ENCODE measurements around the gene C1QTNF6.
"Not testable (repeated sequence)": the region's sequence is repeated elsewhere in the genome, so short reads cannot be mapped to it uniquely, and the experiment has no call there.

Gene C1QTNF6

DNA sequence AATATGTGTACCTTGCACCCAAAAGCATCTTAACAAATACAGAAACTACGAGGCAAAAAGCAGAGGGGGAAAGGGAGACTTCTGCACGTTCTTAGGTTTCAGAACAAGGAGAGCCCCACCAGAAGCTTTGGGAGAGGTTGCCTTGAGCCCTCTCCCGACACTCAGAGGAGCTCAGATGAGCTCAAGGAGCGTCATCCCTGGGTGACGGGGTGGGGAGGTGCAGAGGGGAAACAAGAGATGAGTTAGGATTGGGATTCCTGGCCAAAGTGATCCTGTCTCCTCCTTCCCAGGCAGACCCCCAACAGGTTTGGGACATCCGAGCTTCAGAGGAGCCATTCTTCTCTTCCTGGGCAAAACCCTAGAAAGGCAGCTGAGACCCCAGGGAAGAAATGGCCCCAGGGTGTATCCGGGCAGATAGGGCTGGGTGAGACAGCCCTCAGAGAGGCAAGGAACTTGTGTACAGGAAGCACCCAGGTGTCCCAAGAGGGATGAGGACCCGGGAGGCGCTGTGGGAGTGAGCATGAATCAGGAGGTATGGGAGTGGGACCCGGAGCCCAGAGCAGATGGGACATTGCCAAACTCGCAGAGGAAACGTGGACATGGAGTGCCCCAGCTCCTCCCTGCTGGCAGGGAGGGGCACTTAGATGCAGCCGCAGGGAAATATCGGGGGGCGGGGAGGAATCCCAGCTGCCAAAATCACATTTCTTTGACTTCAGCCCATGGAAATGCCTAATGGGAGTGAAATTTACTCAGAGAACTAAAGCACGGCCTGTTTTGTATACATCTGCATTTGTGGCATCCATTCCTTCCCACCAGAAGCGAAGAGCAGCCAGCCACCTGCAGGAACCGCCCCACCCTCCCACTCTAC lies 12.4 kb downstream of the C1QTNF6 start:
- DNase-seq = no peak

DNA sequence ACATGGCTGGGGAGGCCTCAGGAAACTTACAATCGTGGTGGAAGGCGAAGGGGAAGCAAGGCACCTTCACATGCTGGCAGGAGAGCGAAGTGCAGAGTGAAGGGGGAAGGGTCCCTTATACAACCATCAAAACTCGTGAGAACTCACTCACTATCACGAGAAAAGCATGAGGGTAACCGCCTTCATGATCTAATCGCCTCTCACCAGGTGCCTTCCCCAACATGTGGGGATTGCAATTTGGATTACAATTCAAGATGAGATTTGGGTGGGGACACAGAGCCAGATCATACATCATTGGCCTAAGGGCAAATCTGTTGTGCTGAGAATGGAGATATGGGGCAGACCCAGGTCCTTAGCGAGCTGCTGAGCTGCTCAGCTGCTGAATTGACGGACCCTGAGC lies 13.1 kb downstream of the C1QTNF6 start:
- DNase-seq = no peak

DNA sequence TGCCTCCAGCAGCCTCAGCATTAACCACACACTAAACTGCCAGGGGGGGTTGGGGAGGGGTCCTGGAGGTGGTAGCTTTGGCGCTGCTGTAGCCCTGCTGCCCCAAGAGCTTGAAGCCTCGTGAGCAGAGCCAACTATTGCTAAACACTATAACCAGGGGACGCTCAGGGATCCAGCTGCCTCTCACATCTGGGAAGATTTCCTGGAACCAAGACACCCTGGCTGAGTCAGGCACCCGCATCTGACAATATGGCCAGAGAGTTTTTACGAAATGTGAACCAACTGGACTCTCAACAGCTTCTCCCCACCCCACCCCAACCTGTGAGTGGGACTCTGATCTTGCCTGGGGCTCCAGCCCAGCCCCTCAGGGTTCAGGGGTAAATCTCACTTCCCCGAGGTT lies 14.3 kb downstream of the C1QTNF6 start:
- DNase-seq = no peak

DNA sequence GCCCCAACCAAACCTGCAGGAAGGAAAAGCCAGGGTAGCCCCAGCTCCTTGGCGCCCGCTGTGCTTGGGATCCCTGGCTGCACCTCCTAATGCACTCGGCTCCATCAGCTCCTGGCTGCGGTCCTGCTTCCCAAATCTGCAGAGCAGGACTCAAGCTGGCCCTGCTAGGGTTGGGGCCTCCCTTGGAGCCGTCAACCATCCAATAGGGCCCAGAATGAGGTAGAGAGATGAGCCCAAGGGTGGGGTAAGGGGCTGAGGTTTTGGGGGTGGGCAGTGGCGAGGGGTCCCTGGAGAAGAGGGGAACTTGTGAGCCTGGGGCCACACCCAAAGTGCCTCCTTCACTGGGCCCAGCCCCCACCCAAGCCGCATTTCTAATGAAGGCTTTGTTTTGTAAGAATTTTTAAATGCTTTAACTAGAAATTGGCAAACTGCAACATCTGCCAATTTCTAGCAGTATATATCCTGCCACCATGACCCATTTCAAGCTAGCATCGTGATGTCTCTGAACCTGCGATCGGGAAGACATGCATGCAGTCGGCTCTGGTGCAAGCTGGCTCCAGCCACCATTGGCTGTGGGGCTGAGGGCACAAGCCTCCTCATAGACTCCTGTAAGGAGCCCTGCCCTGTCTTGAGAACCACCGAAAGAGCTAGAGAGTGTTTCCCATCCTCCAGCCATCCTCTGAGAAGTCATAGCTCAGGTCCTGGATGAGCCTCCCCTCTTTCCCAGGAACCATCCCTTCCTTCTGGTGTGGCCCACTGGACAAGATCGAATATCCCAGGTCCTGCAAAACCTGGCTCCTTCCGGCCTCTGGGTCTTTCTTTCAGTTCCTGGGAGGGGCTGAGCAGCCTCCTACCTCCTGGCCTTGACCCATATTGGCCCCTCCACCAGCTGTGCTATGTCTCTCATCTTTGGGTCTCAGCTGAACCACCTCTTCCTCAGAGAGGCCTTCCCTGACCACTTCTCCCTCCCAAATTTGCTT lies 15.5 kb downstream of the C1QTNF6 start:
- no peak for DNase-seq

DNA sequence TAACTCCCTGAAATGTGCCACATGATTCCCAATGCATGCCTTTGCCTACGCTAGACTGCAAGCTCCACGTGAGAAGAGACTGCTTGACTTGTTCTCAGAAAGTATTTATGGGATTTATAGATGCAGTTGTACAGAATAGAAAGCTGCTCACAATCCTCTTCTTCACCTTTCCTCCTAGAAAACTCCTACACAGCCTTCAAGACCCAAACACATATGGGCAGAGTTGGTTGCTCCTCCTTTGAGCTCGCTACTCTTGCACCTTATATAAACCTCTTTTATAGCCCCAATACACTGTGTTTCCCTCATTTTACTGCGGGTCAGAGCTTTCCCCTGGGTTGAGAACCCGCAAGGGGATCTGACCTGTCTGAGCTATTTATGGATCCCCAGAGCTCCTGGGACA lies 16.4 kb downstream of the C1QTNF6 start:
- no peak for DNase-seq

DNA sequence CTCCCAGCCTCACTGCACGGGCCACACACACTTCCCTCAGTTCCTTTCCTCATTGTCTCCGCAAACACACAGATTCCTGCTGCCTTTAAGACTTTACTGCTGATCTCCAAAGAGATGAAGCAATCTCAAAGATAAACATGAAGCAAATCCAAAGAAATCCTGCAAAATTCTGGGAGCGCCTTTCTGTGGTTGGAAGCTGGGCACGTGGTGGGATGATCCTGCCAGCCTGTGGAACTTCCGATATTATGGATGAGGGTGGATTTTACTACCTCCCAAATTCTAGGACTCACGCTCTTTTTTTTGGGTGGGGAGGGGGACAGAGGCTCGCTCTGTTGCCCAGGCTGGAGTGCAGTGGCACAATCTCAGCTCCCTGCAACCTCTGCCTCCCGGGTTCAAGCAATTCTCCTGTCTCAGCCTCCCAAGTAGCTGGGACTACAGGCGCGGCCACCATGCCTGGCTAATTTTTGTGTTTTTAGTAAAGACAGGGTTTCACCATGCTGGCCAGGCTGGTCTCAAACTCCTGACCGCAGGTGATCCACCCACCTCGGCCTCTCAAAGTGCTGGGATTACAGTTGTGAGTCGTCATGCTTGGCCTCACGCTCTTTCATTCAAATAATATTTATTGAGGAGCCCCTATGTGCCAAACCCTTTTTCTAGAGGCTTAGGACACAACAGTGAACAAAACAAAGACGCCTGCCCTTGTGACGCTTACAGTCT lies 17.2 kb downstream of the C1QTNF6 start:
- DNase-seq = not testable (repeated sequence)

DNA sequence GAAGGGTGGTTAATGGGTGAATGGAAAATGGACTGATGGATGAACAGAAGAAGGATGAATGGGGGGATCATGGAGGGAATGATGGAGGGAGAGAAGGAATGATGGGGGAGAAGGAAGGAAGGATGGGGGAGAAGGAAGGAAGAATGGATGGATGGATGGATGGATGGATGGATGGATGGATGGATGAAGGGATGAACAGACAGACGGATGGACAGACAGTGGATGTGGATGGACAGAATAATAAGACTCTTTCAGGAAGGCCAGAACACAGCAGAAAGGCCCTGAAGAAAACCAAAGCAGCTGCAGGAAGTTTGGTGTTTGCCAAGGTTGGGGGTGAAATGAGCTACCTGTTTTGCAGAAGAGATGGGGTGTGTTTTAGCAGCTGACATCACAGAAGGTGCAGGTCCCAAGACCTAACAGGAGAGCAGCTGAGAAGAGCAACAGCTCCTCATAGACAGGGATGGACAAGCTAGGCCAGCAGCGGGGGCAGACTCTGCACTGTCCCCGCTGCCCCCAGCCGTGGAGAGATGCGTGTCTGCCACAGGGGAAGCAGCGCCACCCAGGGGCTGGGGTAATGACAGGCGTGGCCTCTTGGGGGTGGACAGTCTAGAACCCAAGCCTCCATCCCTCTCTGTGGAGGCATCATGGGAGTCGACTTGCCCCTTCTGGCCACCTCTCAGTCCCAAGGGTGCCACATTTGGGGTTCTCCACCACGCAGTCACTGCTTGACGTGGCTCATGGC lies 17.9 kb downstream of the C1QTNF6 start:
- DNase-seq = no peak

DNA sequence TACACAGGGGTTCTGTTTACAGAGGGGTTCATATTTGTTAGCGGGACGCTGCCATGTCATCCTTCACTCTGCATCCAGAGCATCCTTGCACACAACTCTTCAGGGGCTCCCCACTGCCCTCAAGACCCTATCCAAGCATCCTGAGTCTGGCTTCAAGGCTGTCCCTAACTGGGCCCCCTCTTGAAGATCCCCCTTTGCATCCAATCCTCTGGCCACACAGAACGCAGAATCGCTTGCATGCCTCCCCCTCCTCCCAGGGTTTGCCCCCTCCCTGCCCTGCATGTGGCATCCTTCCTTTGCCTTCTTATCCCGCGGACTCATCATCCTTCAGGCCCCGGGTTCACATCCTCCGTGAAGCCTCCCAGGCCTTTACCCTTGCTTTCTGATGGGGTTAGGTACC lies 18.6 kb downstream of the C1QTNF6 start:
- DNase-seq = no peak

DNA sequence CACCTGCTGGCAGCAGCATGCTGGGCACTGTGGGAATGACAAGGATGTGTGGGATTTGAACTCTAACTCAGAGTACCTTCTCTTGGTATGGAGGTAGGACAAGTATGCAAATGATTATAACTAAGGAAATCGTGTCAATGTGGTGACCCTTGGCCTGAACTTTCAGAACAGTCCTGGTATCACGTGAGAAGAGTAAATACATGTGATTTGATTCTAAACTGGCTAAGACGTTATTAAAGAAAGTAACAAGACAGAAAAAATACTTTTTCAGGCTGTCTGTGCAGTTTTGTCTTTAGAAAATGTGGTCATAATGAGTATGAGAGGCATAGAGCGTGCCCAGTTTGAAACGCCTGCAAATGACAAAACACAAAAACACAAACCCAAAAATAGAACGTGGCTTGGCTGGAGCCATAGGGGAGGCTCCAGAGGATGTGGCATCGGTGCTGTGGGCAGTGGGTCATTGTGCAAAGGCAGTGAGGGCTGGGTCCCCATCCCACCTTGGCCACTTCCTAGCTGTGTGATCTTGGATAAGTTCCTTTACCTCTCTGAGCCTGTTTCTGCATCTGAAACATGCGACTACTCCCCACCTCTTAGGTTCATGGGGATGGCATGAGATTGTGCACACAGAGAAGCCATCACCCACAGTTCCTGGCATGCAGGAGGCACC lies 19.9 kb downstream of the C1QTNF6 start:
- DNase-seq = no peak

DNA sequence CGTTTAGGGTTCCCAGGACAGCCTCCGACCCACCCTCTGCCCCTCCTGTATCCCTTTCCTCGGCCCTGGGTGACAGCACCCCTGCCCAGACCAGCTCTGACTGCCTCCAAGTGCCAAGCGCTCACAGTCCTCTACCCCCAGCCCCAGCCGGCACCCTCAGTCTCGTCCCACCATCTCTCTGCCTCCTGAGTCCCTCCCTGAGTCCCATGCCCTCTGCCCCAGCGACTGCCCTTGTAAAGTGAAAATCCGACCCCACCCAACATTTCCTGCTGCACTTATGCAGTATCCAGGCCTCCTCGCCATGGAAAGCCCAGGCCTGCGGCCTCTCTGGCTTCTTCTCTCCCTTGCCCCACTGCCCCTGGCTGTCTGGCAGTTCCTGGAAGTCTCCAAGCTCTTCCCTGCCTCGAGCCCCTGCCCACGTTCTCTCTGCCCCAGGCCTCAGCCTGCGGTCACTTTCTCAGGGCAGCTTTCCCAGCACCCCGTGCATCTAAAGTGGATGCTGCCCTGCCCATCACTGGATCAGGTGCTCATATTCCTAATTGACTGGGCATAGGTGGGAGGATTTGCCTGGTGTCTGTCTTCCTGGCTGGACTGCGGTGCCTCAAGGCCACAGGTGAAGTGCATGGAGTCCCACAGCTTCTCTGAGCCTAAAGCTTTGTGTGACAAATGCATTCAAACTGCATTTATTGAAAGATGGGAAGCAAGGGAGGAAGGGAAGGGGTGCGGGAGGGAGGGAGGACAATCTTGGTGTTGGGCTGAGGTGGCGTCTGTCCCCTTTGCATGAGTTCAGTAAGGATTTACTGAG lies 20.7 kb downstream of the C1QTNF6 start:
- no peak for DNase-seq

DNA sequence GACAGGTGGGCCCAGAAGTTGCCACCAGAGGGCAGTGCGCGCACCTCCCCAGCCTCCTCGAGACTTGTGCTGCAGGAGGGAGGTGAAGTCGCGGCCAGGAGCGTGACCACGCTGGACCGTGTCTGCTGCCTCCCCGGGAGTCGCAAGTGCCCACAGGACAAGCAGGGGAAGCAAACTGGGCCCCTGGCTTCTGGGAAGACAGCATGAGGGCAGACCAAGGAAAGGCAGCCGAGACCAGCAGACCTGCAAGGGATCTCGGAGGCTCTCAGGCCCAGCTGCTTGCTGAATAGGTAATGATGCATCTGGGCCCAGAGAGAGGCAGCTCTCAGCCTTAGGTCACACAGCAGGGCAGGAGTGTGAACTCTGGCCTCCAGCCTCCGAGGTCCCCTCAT lies 21.4 kb downstream of the C1QTNF6 start:
- peak; percentile 68 to 79 (median 74) for DNase-seq

DNA sequence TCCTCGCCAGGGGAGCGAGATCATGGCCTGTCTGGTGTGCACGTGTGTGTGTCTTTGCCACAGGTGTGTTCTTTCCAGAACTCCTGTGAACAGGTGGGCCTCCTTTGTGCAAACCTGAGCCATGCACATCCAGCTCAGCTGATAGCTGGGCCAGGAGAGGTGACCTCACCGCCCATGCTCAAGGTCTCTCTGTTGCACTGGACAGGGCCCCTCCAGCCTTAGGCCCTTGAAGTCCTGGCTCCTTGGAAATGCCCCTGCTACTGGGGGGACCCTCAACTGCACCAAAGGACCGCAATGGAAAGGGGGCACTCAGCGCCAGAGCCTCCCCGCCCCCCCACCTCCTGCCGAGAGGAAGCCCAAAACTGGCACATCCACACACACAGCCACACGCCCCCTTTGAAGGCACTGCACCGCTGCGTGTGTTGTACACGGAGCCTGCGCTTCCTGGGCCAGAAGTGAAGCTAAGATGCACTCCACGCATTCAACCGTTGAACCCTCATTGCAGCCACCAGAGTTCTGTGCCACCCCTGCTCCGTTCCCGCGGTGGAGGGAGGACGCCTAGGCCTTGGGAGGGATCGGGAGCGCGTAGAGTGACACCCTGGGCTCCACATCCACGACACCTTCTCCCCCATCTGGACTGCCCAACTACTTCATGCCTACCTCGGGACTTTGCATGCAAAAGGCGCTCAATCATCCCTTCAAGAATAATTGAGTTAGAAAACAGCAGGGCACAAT lies 21.9 kb downstream of the C1QTNF6 start:
- DNase-seq = no peak

DNA sequence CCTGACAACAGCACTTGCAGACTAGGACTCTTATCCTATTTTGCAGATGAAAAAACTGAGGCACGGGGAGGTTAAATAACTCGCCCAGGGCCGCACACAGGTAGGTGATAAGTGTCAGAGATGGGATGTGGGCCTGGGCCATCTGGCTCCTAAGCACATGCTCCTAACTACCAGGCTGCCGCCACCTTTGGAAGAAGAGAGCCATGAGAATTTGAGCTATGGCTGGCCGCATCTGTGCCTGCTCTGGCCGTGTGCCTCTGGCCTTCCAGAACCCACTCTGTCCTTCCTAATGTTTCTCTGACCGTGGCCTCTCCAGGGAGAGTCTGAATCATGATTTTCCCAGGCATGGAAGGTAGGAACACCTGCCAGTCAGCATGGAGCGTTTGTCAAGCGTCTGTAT lies 23.0 kb downstream of the C1QTNF6 start:
- DNase-seq = no peak

DNA sequence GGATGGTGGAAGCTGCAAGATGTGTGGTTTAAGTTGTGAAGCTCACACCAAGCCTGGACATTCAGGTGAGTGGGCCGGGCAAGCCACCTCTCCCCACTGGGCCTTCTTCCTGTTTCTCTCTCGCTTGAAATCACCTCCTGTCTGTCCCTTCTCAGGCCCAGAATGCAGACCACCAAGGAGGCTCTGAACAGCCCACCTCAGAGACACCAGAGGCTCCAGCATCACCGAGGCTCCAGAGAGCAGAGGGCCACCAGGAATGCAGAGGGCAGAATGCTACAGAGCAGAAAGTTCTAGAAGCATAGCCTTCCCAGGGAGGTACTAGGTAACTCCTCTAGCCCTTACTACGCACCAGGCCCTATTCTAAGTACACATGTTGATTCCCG lies 23.6 kb downstream of the C1QTNF6 start:
- DNase-seq = no peak

DNA sequence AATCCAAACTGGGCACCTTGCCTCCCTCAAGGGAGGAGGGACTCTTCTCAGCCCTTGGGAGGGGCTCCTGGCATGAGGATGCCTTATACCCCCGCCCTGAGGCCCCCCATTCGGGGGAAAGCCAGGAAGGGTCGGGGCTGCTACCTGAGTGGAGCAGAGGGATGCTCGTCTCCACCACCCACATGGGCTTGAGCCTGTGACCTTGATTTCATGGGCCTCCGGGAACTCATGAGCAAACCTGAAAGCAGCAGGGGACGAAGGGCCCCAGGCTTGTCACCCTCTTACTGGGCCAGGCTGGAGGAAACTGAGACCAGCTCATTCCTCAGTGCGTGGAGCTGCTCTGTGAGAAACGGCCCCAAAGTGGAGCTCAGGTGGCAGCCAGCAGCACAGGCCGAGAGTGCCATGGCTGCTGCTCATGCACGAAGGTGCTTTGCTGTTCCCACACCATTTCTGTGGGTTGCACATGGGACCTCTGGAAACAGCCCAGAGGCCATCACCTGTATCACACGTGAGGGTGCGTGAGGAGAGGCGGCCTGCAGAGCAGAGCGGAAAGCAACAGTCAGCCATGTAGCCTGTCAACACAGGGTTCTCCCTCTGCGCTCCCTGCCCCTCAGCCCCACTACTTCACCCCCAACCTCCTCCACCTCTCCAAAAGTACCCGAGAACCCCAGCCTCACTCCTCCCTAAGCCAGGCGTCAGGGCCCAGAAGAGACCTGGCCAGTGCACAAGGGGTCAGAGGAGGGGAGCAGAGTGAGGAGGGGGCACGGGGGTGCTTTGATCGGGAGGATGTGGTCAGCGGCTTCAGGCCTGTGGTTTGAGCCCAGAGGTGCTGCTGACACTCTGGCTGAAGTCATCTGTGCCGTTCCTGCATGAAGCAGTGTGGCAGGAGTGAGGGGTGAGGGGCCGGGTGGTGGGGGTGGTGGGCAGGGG lies 24.2 kb downstream of the C1QTNF6 start:
- DNase-seq = peak in 2 of 4 experiments; percentile 36 to 42

DNA sequence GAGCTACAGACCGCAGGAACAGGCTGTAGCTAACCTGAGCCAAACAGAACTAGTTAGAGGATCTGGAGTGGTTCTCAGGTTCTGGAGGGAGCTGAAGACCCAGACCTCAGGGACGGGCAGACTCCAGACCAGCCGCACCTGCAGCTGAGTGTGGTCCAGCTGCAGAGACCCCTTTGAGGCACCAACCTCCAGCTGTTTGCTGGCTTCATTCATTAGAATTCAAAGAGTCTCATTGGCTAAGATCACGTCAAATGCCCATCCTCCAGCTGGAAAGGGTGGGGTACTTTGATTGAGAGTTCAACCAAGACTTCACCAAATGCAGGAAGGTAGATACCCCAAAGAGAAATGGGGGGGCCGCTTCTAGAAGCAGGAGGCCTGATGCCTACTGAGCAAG lies 25.0 kb downstream of the C1QTNF6 start:
- DNase-seq = no peak

DNA sequence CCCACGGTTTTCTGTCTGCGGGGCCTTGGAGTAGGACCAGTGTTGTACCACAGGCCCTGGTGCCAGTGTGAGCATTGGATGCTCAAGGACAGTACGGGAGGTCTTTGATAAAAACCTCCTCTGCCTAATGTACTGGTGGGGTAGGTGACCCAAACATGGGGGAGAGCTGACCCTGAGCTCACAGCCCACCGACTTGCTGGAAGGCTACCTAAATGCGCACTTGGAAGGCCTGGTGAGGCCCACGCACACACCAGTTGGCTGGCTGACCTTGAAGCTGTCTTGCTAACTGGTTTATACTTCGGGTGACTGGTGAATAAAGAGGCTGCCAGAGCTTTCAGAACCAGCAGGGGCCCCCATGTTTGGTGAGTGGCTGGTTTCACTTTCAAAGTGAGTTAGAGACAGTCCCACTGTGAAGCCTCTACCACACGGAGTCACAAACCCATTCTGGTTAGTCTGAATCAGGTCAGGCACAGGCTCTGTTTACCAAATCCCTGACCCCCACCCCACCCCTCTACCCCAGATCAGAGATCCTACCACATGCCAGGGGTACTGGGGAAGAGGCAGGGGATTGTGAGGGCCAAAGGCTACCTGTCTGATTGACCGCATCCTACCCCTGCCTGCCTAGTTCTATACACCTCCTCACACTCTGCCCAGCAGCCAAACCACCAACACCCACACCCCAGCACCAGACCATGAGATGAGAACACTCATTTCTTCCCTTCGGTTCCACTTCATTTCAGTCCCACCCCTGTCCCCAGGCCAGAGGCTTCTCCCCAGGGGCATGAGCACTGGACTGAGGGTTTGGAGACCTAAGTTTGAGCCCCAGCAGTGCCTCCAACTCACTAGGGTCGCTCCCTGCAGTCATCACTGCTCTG lies 25.6 kb downstream of the C1QTNF6 start:
- DNase-seq = peak; percentile 35 to 60 (median 52)

DNA sequence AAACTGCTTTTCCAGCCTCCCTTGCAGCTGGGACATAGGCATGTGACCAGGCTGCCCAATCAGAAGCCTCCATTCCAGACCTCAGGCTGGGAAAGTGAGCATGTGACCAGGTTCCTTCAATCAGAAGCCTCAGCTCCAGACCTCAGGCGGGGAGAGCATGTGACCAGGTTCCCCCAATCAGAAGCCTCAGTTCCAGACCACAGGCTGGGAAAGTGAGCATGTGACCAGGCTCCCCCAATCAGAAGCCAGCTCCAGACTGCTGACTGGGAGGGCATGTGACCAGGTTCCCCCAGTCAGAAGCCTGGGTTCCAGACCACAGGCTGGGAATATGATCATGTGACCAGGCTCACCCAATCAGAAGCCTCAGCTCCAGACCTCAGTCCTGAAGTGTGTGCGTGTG lies 26.6 kb downstream of the C1QTNF6 start:
- DNase-seq = no peak

Data from activated CD4-positive, CD25-positive, alpha-beta regulatory T cell (primary cell).